VCaP (cell line): ENCODE results near the gene C3orf20.

Source experiments
- H3K27ac ChIP-seq: fragments of 450-650 bp; 2 replicates; pipeline ENCODE4 v1.5.1; 2017
- CTCF ChIP-seq: fragments of 450-650 bp; conservative IDR thresholded peaks from 2 replicates; pipeline ENCODE4 v1.5.1; 2017; ENCODE audit warnings: mild to moderate bottlenecking, moderate library complexity

Gene C3orf20

GRCh38 chr3:14810801-14811661 lies 136.1 kb downstream of the C3orf20 start:
- no peak for TF ChIP-seq CTCF
- H3K27ac ChIP-seq, result no peak overlapping the region

GRCh38 chr3:14811684-14812083 lies 136.7 kb downstream of the C3orf20 start:
- no peak for TF ChIP-seq CTCF
- H3K27ac ChIP-seq, result no peak overlapping the region

- no peak for TF ChIP-seq CTCF
- no peak overlapping the region for H3K27ac ChIP-seq
Measured at GRCh38 chr3:14812196-14812790, 137.4 kb downstream of the C3orf20 start.

- no peak overlapping the region for H3K27ac ChIP-seq
- no peak for TF ChIP-seq CTCF
Measured at GRCh38 chr3:14814411-14814871, 139.5 kb downstream of the C3orf20 start.

GRCh38 chr3:14816359-14816758 lies 141.4 kb downstream of the C3orf20 start:
- TF ChIP-seq CTCF, result no peak
- H3K27ac ChIP-seq, result no peak overlapping the region

GRCh38 chr3:14818804-14819500 lies 144.0 kb downstream of the C3orf20 start, which contains the start of gene FGD5:
TSS of gene FGD5 (plus strand) at chr3:14818962. CDS start at chr3:14819072, 110 bp downstream.
- H3K27ac ChIP-seq, result no peak within 1 kb of the TSS
- no peak for TF ChIP-seq CTCF

- H3K27ac ChIP-seq, result no peak overlapping the region
- no peak for TF ChIP-seq CTCF
Measured at GRCh38 chr3:14819671-14820070, 144.7 kb downstream of the C3orf20 start.
